PC-3 (cell line): ENCODE data around the gene ASCL5.

Experiments
- EZH2phosphoT487 ChIP-seq: fragments of 300-600 bp; sonication (generic); IDR thresholded peaks from 2 replicates; pipeline ENCODE4 v1.6.1; 2018; ENCODE audit warnings: mild to moderate bottlenecking, antibody characterized with exemption, low read length, borderline replicate concordance
- TF ChIP-seq, protein P1 (sequence below): fragments of 300-600 bp; sonication (generic); conservative IDR thresholded peaks from 2 replicates; pipeline ENCODE4 v1.5.1; 2017; ENCODE audit warnings: antibody characterized with exemption, low read depth, mild to moderate bottlenecking, low read length

DNA sequence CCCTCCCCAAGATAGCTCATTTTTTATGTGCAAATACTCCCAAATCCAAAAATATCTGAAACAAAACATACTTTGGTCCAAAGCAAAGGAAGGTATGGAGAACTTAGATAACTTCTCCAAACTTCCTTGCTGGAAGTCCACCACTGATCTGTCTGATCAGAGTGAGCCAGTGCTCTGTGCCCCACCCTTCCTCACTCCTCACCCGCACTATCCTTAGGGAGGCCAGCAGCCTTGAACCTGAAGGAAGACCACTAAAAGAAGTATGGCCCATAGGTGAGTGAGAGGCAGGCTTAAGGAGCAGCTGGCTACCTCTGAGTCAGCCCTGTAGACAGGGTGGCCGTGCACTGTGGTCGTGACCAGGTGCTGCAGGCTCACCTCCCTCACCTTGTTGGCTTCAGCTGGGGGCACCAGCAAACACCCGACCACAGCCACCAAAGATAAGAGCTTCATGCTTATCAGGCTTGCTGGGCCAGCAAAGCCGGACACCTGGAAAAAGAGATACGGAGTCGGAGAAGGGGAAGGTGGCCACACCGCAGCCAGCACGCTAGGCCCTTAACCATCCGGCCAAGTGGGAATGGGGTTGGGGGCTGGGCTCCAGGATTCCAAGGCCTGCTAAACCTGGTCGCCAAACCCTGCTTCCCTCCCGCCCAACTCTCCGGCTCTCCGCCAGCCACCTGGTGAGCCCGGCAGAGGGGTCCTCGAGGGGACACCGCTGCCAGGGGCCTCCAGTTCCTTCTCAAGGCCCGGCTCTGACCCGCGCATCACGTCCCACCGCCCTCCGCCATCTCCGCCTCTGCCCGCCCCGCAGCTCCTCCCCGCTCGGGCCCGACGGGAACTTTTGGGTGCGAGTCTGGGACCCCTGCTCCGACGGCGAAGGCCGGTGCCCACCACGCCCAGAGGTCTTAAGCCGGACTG, 26.7 kb upstream of the ASCL5 start:
- TF ChIP-seq, protein P1, sequence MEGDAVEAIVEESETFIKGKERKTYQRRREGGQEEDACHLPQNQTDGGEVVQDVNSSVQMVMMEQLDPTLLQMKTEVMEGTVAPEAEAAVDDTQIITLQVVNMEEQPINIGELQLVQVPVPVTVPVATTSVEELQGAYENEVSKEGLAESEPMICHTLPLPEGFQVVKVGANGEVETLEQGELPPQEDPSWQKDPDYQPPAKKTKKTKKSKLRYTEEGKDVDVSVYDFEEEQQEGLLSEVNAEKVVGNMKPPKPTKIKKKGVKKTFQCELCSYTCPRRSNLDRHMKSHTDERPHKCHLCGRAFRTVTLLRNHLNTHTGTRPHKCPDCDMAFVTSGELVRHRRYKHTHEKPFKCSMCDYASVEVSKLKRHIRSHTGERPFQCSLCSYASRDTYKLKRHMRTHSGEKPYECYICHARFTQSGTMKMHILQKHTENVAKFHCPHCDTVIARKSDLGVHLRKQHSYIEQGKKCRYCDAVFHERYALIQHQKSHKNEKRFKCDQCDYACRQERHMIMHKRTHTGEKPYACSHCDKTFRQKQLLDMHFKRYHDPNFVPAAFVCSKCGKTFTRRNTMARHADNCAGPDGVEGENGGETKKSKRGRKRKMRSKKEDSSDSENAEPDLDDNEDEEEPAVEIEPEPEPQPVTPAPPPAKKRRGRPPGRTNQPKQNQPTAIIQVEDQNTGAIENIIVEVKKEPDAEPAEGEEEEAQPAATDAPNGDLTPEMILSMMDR, result no peak
- no peak for TF ChIP-seq EZH2phosphoT487
